Endometrial microvascular endothelial cells (primary cell): ENCODE results near the gene SCARF2. TPM values are rescaled to one million over a fixed set of nuclear protein-coding genes. Genes with fewer than 3 reads are reported as not detected.
"Not testable (repeated sequence)": the region's sequence is repeated elsewhere in the genome, so short reads cannot be mapped to it uniquely, and the experiment has no call there.

Experiments used
- in situ Hi-C: cut with HindIII; loops from 2 replicates; pipeline ENCODE4 v1.10.0; 2017; ENCODE audit warnings: low sequenced_read_pairs, low pct_unique_long_range_greater_than_20kb; ENCODE audit errors: inconsistent ontology term
- total RNA-seq: library from RNA; depleted of rRNA; stranded (reverse); fragments of >200 nt; gene quantifications from one replicate; pipeline ENCODE4 v1.2.3, GENCODE V29; 2015; ENCODE audit errors: inconsistent ontology term

The SCARF2 gene
- total RNA-seq, 1 donor from 2014 or later: 5.0 TPM

GRCh38 chr22:20402960-20403778 lies 34.5 kb downstream of the SCARF2 start:
- in situ Hi-C loops: no loop called here

GRCh38 chr22:20401376-20402014 lies 36.1 kb downstream of the SCARF2 start:
- in situ Hi-C loops: no loop called here

- in situ Hi-C loops: no loop called here
These were observed 36.8 kb downstream of the SCARF2 start for GRCh38 chr22:20400606-20401375.

DNA sequence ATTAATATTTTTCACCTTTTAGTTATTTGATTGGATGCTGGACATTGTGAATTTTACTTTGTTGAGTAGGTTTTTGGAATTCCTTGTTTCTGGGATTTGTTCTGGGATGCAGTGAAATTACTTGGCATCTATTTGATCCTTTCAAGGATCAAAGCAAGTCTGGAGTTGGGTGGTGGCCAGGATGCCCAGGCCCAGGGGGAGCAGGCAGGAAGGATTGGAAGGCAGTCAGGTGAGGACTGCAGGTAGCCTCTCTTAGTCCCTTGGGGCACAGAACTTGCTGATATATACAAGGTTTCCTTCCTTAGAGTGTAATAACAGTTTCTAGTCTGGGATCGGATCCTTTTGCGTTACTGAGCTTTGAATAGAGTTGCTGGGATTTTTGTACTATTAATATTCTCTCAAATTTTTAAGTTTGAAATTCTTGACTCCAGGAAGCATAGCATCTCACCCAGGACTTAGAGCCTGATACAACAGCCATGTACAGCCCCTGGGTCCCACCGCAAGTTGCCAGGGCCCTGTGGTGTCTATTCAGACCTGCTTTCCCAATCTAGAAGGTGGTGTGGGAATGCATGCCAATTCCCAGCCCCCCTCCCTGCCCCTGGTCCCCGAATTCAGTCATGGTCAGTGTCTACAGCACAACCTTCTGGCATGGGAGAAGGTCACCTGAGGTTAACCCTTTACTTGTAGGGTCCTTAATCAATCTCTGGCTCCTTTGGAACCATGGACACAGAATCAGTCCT lies 37.6 kb downstream of the SCARF2 start:
- in situ Hi-C loops: no loop called here

DNA sequence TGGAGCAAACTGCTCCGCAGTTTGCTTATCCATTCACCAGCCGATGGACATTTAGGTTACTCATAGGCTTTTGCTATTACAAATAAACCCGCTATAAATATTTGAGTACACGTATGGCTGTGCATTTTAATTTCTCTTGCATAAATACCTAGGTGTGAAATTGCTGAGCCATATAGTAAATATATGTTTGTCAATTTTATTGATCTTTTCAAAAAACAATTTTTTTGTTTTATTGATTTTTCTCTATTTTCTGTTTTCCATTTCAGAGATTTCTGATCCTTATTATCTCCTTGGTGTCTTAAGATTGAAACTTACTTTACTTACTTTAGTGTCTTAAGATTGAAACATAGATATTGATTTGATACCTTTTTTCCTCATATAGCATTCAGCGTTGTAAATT lies 39.2 kb downstream of the SCARF2 start:
- in situ Hi-C loops: no loop called here

DNA sequence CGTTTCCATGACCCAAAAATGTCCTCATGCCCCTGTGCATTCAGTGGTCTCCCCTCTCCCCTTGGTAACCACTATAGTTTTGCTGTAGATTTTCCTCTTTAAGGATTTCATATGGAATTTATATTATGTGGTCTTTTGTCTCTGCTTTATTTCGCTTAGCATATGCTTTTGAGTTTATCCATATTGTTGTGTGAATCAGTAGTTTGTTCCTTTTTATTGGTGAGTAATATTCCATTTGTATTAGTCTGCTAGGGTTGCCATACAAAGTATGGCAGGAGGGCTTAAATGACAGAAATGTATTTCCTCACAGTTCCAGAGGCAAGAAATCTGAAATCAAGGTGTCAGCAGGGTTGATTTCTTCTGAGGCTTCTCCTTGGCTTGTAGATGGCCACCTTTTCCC lies 40.1 kb downstream of the SCARF2 start:
- in situ Hi-C loops: no loop called here

- in situ Hi-C loops: no loop called here
These were observed 41.0 kb downstream of the SCARF2 start for GRCh38 chr22:20396639-20397038.

GRCh38 chr22:20395907-20396287 lies 41.7 kb downstream of the SCARF2 start:
- in situ Hi-C loops: no loop called here

DNA sequence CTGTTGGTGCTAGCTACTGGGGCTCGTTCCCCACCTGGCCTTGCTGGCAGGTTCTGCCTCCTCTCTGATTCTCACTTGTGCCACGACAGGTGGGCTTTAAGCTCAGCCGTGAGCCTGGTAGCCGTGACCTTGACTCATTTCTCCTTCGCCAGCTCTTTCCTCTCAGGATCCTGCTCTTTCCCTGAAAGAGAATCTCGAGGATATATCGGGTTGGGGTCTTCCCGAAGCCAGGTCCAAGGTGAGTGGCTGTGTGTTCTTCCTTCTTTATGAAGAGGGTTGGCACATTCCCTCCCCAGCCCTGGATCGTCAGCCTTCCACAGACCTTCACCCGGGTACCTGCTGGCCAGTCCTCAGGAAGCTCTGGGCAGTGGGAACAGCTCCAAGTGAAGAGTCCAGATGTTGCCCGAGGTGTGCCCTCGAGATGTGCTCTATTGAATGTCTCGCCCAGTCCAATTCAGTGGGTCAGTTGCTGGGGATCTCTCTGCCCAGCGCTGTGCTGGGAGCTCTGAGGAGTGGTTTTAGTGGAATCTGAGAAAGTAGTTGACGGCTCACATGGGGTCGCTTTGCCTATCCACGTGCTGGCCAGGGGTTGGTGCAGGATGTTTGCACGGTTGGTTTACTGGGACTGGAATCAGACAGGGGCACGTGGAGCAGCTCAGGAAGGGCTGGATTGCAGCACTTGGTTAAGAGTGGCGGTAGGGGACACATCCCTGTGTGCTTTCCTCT lies 42.3 kb downstream of the SCARF2 start:
- in situ Hi-C loops: no loop called here

DNA sequence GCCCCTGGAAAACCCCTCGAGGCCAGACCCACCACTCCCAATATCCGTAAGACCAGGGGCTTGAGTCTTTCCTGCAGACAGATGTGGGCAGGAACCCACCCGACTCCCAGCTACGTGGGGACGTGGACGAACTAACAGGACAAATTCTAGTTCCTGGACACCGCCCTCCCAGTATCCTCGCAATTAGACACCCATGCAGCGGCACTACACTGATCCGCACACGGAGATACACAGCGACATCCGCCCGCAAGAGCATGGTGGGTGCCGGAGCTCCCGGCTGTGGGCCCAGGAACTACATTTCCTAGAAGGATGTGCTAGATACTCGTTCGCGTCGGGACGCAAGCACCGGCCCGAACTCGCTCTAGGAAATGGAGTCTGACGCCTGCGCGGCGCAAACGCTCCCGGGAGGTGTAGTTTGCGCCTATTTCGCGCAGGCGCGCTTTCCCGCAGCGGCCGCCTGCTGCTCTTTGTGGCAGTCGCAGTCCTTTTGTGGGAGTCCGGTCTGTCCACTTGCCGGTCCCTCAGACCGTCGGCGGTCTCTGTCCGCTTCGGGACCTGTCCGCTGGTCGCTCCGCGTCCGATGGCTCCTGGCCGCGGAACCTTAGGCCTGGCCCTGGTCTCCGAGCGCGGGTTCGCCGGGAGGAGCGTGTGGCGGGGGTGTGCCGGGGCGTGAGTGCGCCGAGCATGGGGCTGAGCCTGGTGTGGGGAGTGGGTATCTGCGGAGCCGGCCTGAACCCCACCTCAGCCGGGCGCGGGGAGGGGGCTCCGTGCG lies 43.7 kb downstream of the SCARF2 start, which contains the start of gene ZNF74:
ZNF74 (plus strand) TSS at position 447 of the 772 bp plus-strand sequence. CDS start 478 bp downstream, outside the sequence.
- in situ Hi-C loops: no loop called here

DNA sequence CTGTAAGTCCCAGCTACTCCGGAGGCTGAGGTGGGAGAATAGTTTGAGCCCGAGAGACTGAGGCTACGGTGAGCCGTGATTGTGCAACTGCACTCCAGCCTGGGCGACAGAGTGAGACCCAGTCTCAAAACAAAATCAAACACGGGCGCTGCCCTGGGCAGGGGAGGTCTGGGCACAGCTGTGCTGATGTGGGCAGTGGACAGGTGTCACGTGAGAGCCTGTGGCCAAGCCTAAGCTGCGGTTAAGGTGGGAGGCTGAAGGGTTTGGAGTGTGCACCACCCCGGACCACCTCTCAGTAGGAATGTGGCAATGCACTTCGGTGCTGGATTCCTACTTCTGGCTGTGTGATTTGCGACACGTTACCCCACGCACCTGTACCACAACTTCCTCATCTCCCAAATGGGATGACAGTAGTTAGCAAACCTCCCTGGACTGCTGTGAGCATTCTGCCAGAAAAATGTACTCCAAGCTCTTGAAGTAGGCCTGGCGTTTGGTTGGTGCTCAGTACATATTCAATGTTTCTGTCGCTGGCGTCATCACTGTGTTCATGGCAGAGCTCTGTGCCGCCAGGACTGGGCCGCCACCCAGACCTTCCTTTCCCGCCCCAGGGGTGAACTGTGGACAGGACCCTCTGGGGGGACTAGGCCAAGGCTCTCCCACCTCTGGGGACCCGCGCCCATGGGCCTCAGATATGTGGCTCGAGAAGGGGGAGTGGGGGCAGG lies 44.5 kb downstream of the SCARF2 start:
- in situ Hi-C loops: no loop called here

DNA sequence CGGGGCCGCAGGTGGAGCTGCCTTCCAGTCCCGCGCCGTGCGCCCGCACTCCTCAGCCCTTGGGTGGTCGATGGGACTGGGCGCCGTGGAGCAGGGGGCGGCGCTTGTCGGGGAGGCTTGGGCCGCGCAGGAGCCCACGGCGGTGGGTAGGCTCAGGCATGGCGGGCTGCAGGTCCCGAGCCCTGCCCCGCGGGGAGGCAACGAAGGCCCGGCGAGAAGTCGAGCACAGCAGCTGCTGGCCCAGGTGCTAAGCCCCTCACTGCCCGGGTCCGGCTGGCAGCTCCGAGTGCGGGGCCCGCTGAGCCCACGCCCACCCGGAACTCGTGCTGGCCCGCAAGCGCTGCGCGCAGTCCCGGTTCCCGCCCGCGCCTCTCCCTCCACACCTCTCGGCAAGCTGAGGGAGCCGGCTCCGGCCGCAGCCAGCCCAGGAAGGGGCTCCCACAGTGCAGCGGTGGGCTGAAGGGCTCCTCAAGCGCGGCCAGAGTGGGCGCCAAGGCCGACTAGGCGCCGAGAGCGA lies 45.2 kb downstream of the SCARF2 start:
- in situ Hi-C loops: not testable (repeated sequence)

DNA sequence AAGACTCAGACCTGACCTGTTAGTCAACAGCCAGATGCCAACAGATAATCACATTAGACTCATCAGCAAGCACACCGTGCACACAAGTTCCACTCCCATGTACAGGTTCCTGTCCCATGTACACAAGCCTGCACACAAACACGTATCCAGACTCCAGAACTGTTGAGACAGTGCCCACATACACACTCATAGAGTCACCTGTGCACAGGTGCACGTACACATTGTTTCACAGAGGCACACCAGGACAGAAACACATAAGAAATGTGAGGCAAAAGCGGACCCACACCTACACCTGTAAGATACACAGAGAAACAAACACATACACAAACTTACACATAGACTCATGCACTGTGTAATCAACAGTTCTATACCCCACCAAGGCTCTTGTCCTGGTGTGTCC lies 46.4 kb downstream of the SCARF2 start:
- in situ Hi-C loops: no loop called here

DNA sequence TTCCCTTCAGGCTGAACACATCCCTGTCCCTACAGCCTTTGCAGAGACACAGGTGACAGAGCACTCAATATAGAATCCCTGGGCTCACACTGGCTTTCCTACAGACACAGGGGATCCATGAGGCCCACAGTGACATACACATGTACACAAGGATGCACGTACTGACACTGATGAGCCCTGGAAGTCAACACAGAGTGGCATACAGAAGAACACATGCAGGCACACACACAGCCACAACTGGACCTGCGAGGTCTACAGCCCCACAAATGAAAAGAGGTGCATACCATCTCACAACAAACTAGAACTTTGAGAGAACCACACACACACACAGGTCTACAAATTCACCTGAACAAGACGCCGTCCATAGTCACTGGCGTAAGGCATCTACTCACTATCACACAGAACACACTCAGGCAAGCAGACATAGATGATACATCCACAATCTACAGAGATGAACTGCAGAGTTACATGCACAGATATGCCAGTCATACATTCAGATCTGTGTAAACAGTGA lies 47.2 kb downstream of the SCARF2 start:
- in situ Hi-C loops: no loop called here

- in situ Hi-C loops: no loop called here
These were observed 48.3 kb downstream of the SCARF2 start for GRCh38 chr22:20389288-20389687.

- in situ Hi-C loops: no loop called here
These were observed 49.4 kb downstream of the SCARF2 start for GRCh38 chr22:20388200-20388599.

GRCh38 chr22:20386972-20387371 lies 50.7 kb downstream of the SCARF2 start:
- in situ Hi-C loops: no loop called here
